ENCODE data around the gene PTPN3.

Gene PTPN3

DNA sequence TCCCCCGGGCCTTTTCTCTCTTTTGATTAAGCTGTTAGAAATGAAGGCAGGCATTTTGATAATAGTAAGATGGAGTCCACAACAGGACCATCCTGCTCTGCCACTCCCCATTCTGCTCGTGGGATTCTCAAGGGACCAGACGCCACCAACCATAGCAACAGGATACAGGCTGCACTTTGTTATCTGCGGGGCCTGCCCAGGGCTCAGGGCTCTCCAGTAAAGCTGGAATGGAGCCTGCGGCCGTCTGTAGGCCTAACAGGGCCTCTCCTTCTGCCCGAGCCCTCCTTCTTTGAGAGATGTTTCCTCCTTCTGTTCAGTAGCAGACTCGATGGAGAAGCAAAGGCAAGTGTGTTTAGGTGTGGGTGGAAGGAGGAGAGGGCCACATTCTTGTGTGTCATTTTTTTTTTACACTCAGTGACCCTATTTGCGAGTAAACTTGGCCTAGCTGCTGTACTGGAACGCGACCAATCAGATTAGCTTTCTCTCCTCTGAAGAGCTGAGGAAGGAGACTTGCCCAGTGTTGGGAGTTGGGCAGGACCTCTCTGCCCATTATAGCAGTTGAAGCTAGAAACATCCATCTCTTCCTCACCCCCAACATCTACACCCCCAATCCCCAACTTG, 168.4 kb downstream of the PTPN3 start:
- DNase-seq = no peak

DNA sequence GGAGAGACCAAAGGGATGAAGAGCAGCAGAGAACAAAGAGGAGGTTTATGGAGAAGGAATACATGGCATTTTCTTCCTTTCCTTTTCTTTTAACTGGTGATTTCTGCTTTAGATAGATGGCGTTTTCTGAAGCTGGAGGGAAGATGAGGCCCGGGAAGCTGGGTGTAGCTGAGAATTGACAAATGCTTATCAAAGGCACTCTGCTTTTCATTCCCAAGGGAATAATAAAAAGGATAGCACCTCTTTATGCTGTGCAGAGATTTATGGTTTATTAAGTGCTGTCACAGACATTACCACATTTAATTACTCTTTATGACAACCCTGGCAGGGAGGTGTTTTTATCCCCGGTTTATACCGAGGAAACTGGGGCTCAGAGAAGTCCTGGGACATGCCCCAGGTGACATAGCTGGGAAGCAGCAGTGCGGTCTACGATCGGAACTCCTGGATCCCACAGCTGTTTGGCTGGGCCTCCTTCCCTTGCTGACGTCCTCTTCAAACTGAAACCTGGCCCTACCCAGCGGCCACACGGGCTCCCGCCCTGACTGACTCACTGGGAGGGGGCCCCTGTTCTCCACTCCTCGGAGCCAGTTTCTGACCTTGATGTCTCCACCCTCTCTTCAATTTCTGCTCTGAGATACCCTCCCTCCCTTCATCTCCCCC, 169.0 kb downstream of the PTPN3 start:
- no peak for DNase-seq

Data from activated CD4-positive, alpha-beta T cell treated with anti-CD3 and anti-CD28 coated beads for 4 hours (primary cell).